Panc1 (cell line): ENCODE data around the gene WNT9A. TPM values are rescaled to one million over a fixed set of nuclear protein-coding genes. Genes with fewer than 3 reads are reported as not detected.

Source experiments
- ATAC-seq: fragments of 200-7000 bp; cut with Tn5 transposase; 2 replicates; pipeline ENCODE4 v1.9.1; 2020; ENCODE audit warnings: mild to moderate bottlenecking, moderate library complexity
- BruUV-seq: library from RNA; stranded (reverse); fragments of 400-500 nt; replicated peaks from 2 replicates; lab custom pipeline; 2021; lab: Mats Ljungman, UMichigan
- CTCF ChIA-PET: fragments of 300-600 bp; sonication (Branson Sonifier 250); formaldehyde crosslinking; loops from one replicate; lab custom pipeline; 2022; ENCODE audit warnings: antibody characterized with exemption; lab: Charles Lee
- POLR2A ChIA-PET: fragments of 300-600 bp; sonication (Branson Sonifier 250); formaldehyde crosslinking; loops from one replicate; lab custom pipeline; 2022; ENCODE audit warnings: antibody characterized with exemption; lab: Charles Lee
- DNase-seq: peaks from one replicate; pipeline ENCODE4 v3.0.0-alpha.2; 2010; ENCODE audit warnings: low read depth, low spot score
- H3K27ac ChIP-seq: 2 replicates; pipeline ENCODE4 v1.5.1; 2011; ENCODE audit warnings: mild to moderate bottlenecking, low read length, inconsistent platforms
- H3K27me3 ChIP-seq: fragments of 200-500 bp; sonication (Bioruptor generic); 2 replicates; pipeline ENCODE4 v1.6.0; 2014; ENCODE audit warnings: low read length, inconsistent platforms; ENCODE audit not compliant: control insufficient read depth, insufficient read depth
- H3K36me3 ChIP-seq: fragments of 200-500 bp; sonication (Bioruptor generic); 2 replicates; pipeline ENCODE4 v1.5.1; 2014; ENCODE audit warnings: inconsistent platforms, mild to moderate bottlenecking, low read length, moderate library complexity; ENCODE audit not compliant: control insufficient read depth, insufficient read depth
- H3K4me1 ChIP-seq: 2 replicates; pipeline ENCODE4 v1.5.1; 2011; ENCODE audit warnings: inconsistent platforms, mild to moderate bottlenecking, low read length, moderate library complexity; ENCODE audit not compliant: control insufficient read depth, insufficient read depth
- H3K4me3 ChIP-seq, 2 experiments: 2 replicates each; pipeline ENCODE4 v1.5.1; 2011 to 2012; ENCODE audit warnings: low read depth in 2 of 2, low read length in 2 of 2, mild to moderate bottlenecking in 2 of 2, inconsistent platforms in 1 of 2, moderate library complexity in 1 of 2
- H3K9me3 ChIP-seq: fragments of 200-500 bp; sonication (Bioruptor generic); 2 replicates; pipeline ENCODE4 v1.5.1; 2014; ENCODE audit warnings: low read depth, mild to moderate bottlenecking, inconsistent platforms, low read length, moderate library complexity; ENCODE audit not compliant: control insufficient read depth, insufficient read depth
- CTCF ChIP-seq: fragments of 450-650 bp; IDR thresholded peaks from 2 replicates; pipeline ENCODE4 v1.5.1; 2017; ENCODE audit warnings: mild to moderate bottlenecking
- POLR2AphosphoS5 ChIP-seq: IDR thresholded peaks from 2 replicates; pipeline ENCODE4 v1.6.1; 2012; ENCODE audit warnings: mild to moderate bottlenecking, low read depth, low read length, moderate library complexity
- REST ChIP-seq, 2 experiments: IDR thresholded peaks; 2 replicates each; pipeline ENCODE4 v1.6.1; 2011 to 2012; ENCODE audit warnings: low read depth in 2 of 2, control low read depth in 1 of 2, low read length in 1 of 2, mild to moderate bottlenecking in 1 of 2, moderate library complexity in 1 of 2; ENCODE audit not compliant: insufficient read depth in 1 of 2
- SIN3A ChIP-seq: IDR thresholded peaks from 2 replicates; pipeline ENCODE4 v1.6.1; 2012; ENCODE audit warnings: low read depth, mild to moderate bottlenecking, low read length, moderate library complexity, borderline replicate concordance; ENCODE audit not compliant: insufficient read depth
- TCF7L2 ChIP-seq: IDR thresholded peaks from 2 replicates; pipeline ENCODE4 v1.6.1; 2011; ENCODE audit warnings: mild to moderate bottlenecking, low read depth, low read length, inconsistent platforms
- in situ Hi-C: cut with HindIII; loops from 2 replicates; pipeline ENCODE4 v1.10.0; 2016; ENCODE audit warnings: low sequenced_read_pairs, low pct_unique_long_range_greater_than_20kb
- intact Hi-C: fragments of 100-400 bp; cut with micrococcal nuclease; formaldehyde crosslinking; loops from one replicate; pipeline ENCODE4 v1.10.0; 2022; ENCODE audit not compliant: unreplicated experiment
- total RNA-seq: library from RNA; stranded (reverse); gene quantifications from one replicate; pipeline ENCODE4 v1.2.1, GENCODE V29; 2021; ENCODE audit not compliant: unreplicated experiment

Gene WNT9A
- total RNA-seq, 1 experiment from 2014 or later, result 26.5 TPM

GRCh38 chr1:227937031-227937837, 10.5 kb downstream of the WNT9A start:
- in situ Hi-C loops (no loop called here), intact Hi-C loops (no loop called here)
- no peak for TF ChIP-seq TCF7L2
- no peak for TF ChIP-seq CTCF
- no peak for TF ChIP-seq POLR2AphosphoS5
- no peak for TF ChIP-seq REST (IDR thresholded peaks at IDR 0.05; ENCODE audit: insufficient read depth in 1 of 2, low read depth in 2 of 2, low read length in 1 of 2)
- no peak for TF ChIP-seq SIN3A
- no TSS peak for BruUV-seq
- ChIA-PET POLR2A (no interaction called here), CTCF (no interaction called here)
- Histone ChIP-seq H3K36me3 (no peaks in the 10 kb centered on the region), H3K4me1 (peaks cover 11% of the 10 kb centered on the region), H3K9me3 (peaks cover 14% of the 10 kb centered on the region; the same call in 1 of the 2 replicates), H3K27me3 (no peaks in the 10 kb centered on the region), H3K27ac (no peak overlapping the region), H3K4me3 (no peak overlapping the region)
- no peak for DNase-seq
- ATAC-seq, result no peak

GRCh38 chr1:227935826-227936225, 11.9 kb downstream of the WNT9A start:
- Histone ChIP-seq H3K27ac (peak overlapping the region; percentile 68), H3K4me3 (no peak overlapping the region), H3K36me3 (no peaks in the 10 kb centered on the region), H3K9me3 (peaks cover 14% of the 10 kb centered on the region; the same call in 1 of the 2 replicates), H3K27me3 (no peaks in the 10 kb centered on the region), H3K4me1 (peaks cover 7% of the 10 kb centered on the region; the same call in 1 of the 2 replicates)
- in situ Hi-C loops (no loop called here), intact Hi-C loops (no loop called here)
- BruUV-seq, result TSS peak; percentile 26
- no peak for ATAC-seq
- no peak for DNase-seq
- ChIA-PET CTCF (no interaction called here), POLR2A (no interaction called here)
- TF ChIP-seq POLR2AphosphoS5 (no peak), REST (IDR thresholded peaks at IDR 0.05; ENCODE audit: insufficient read depth in 1 of 2, low read depth in 2 of 2, low read length in 1 of 2) (no peak), SIN3A (no peak), CTCF (no peak), TCF7L2 (no peak)
